ENCODE data around the gene SLC35F3. TPM values are rescaled to one million over a fixed set of nuclear protein-coding genes. Genes with fewer than 3 reads are reported as not detected.

Gene SLC35F3
- total and polyA plus RNA-seq, 9 of the 15 experiments (the other 6 are each of a cell fraction or from before 2014, with no cell fraction given) = 0.04 to 0.07 (median 0.04) TPM; not detected in 6

DNA sequence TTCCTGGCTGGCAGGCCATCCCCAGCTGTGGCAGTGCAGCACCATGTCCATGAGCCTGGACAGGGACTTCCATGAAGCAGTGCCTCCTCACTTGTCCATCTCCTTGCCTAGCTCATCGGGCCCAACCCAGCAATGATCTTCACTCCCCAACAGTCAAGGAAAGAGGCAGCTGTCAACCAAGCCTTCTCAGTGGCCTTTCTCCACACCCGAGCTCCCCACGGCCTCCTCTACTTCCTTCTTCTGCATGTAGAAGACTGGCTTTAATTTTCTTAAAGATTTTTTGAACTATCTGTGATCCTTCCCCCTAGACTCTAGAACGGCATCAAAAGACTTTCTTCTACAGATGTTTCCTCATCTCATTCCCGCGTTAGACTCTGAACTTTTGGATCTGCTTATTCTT is 403.2 kb downstream of the SLC35F3 start:
- Histone ChIP-seq H3K9me1 (ENCODE audit: control insufficient read depth, insufficient read depth, low read length) (no peaks in the 10 kb centered on the region), H3K36me3 (ENCODE audit: control insufficient read depth, insufficient read depth, low read length) (no peaks in the 10 kb centered on the region), H3K9ac (ENCODE audit: insufficient read depth in 1 of 2, low read depth in 2 of 2, low read length in 2 of 2) (no peak overlapping the region), H3K27ac (ENCODE audit: extremely low read depth, low read depth, low read length) (no peak overlapping the region), H2AFZ (ENCODE audit: low read depth, low read length) (no peak overlapping the region), H4K20me1 (replicated peaks; ENCODE audit: control insufficient read depth, insufficient read depth, low read length) (peaks cover 3% of the 10 kb centered on the region; the same call in 1 of the 2 replicates), H3K4me1 (replicated peaks in 1 of 2; ENCODE audit: control insufficient read depth in 2 of 2, insufficient read depth in 2 of 2, low read length in 2 of 2) (peaks cover 2 to 3% of the 10 kb centered on the region in 2 experiments; a peak in 2 of 5 replicates), H3K9me3 (replicated peaks; ENCODE audit: control insufficient read depth, insufficient read depth, low read depth, low read length) (no peaks in the 10 kb centered on the region), H3K4me2 (ENCODE audit: insufficient read depth, low read length) (no peak overlapping the region), H3K79me2 (ENCODE audit: control insufficient read depth, insufficient read depth, low read length) (no peaks in the 10 kb centered on the region), H3K27me3 (ENCODE audit: control insufficient read depth in 2 of 2, insufficient read depth in 2 of 2, low read length in 2 of 2) (peaks cover 23 to 36% of the 10 kb centered on the region in 2 experiments), H3K4me3 (no peak overlapping the region)
- WGBS (ENCODE audit: insufficient coverage, low coverage, missing lambda C conversion rate) = under 1% methylated on average over 6 of the region's 6 CpGs
- DNase-seq (ENCODE audit: extremely low read depth in 1 of 4, low spot score in 3 of 4) (no peak), FAIRE-seq (no peak), ATAC-seq (no peak)
- no TSS peak for BruUV-seq (replicated peaks)
- ChIA-PET POLR2A (interaction anchor here (0.8 kb wide), 1 partner anchor 196 kb away, joined by 3 read pairs; no protein-coding TSS in a partner anchor), CTCF (ENCODE audit: low intra/inter-chr PET ratio) (no interaction called here)
- intact Hi-C loops (cut with micrococcal nuclease) = loop anchor here (10.0 kb wide), 1 partner anchor 1003 kb away; no protein-coding TSS in a partner anchor
- in situ Hi-C loops (cut with MboI) = no loop called here
- TF ChIP-seq ZNF175 (CRISPR knock-in tag; IDR thresholded peaks at IDR 0.05; ENCODE audit: low read depth) (no peak), ZC3H4 (CRISPR knock-in tag; IDR thresholded peaks at IDR 0.05; ENCODE audit: borderline replicate concordance) (no peak), LARP7 (IDR thresholded peaks at IDR 0.05) (no peak), STAT5B (CRISPR knock-in tag; IDR thresholded peaks at IDR 0.05) (no peak), POLR2A (conservative IDR thresholded peaks at IDR 0.05) (no peak), TCF7 (IDR thresholded peaks at IDR 0.05; ENCODE audit: borderline replicate concordance) (no peak), ZNF133 (CRISPR knock-in tag; IDR thresholded peaks at IDR 0.05) (no peak), SRF (CRISPR knock-in tag; IDR thresholded peaks at IDR 0.05) (no peak)
- TF ChIP-seq, protein P1, sequence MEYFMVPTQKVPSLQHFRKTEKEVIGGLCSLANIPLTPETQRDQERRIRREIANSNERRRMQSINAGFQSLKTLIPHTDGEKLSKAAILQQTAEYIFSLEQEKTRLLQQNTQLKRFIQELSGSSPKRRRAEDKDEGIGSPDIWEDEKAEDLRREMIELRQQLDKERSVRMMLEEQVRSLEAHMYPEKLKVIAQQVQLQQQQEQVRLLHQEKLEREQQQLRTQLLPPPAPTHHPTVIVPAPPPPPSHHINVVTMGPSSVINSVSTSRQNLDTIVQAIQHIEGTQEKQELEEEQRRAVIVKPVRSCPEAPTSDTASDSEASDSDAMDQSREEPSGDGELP (CRISPR knock-in tag; IDR thresholded peaks at IDR 0.05; ENCODE audit: borderline replicate concordance) = no peak
- TF ChIP-seq, protein P2, sequence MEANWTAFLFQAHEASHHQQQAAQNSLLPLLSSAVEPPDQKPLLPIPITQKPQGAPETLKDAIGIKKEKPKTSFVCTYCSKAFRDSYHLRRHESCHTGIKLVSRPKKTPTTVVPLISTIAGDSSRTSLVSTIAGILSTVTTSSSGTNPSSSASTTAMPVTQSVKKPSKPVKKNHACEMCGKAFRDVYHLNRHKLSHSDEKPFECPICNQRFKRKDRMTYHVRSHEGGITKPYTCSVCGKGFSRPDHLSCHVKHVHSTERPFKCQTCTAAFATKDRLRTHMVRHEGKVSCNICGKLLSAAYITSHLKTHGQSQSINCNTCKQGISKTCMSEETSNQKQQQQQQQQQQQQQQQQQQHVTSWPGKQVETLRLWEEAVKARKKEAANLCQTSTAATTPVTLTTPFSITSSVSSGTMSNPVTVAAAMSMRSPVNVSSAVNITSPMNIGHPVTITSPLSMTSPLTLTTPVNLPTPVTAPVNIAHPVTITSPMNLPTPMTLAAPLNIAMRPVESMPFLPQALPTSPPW (CRISPR knock-in tag; IDR thresholded peaks at IDR 0.05) = no peak
- TF ChIP-seq, protein P3, sequence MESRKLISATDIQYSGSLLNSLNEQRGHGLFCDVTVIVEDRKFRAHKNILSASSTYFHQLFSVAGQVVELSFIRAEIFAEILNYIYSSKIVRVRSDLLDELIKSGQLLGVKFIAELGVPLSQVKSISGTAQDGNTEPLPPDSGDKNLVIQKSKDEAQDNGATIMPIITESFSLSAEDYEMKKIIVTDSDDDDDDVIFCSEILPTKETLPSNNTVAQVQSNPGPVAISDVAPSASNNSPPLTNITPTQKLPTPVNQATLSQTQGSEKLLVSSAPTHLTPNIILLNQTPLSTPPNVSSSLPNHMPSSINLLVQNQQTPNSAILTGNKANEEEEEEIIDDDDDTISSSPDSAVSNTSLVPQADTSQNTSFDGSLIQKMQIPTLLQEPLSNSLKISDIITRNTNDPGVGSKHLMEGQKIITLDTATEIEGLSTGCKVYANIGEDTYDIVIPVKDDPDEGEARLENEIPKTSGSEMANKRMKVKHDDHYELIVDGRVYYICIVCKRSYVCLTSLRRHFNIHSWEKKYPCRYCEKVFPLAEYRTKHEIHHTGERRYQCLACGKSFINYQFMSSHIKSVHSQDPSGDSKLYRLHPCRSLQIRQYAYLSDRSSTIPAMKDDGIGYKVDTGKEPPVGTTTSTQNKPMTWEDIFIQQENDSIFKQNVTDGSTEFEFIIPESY (CRISPR knock-in tag; IDR thresholded peaks at IDR 0.05) = no peak

Data from K562 (cell line).